Measurements from ENCODE around the gene TMEM63B.

Gene TMEM63B

GRCh38 chr6:44157152-44157521, 29.8 kb downstream of the TMEM63B start:
- Mint-ChIP-seq H3K9me3 (no peaks in the 10 kb centered on the region), H3K27me3 (no peaks in the 10 kb centered on the region), H3K4me1 (ENCODE audit: low read depth) (peaks cover 17% of the 10 kb centered on the region), H3K27ac (no peak overlapping the region), H3K36me3 (ENCODE audit: low read depth) (no peaks in the 10 kb centered on the region), H3K4me3 (no peak overlapping the region)

- Mint-ChIP-seq H3K4me3 (no peak within 1 kb of the TSS), H3K4me1 (ENCODE audit: low read depth) (peaks cover 24% of the 10 kb centered on the region), H3K9me3 (no peaks in the 10 kb centered on the region), H3K27me3 (peaks cover 8% of the 10 kb centered on the region), H3K36me3 (ENCODE audit: low read depth) (no peaks in the 10 kb centered on the region), H3K27ac (peak within 1 kb of the TSS; percentile 40)
These were observed 31.4 kb downstream of the TMEM63B start, which contains the start of gene CAPN11 for GRCh38 chr6:44158770-44159228. CAPN11 (plus strand) TSS chr6:44158820; CDS start chr6:44158849, 29 bp downstream.

- no peak overlapping the region for H3K4me3 Mint-ChIP-seq
- H3K36me3 Mint-ChIP-seq (ENCODE audit: low read depth), result no peaks in the 10 kb centered on the region
- H3K4me1 Mint-ChIP-seq (ENCODE audit: low read depth), result peaks cover 36% of the 10 kb centered on the region
- peaks cover 15% of the 10 kb centered on the region for H3K27me3 Mint-ChIP-seq
- H3K9me3 Mint-ChIP-seq, result no peaks in the 10 kb centered on the region
- H3K27ac Mint-ChIP-seq, result peak overlapping the region; percentile 95
These were observed 34.6 kb downstream of the TMEM63B start for GRCh38 chr6:44161997-44162338.

- Mint-ChIP-seq H3K36me3 (ENCODE audit: low read depth) (no peaks in the 10 kb centered on the region), H3K4me1 (ENCODE audit: low read depth) (peaks cover 36% of the 10 kb centered on the region), H3K27me3 (peaks cover 15% of the 10 kb centered on the region), H3K9me3 (no peaks in the 10 kb centered on the region), H3K27ac (peak overlapping the region; percentile 95), H3K4me3 (no peak overlapping the region)
These were observed 35.7 kb downstream of the TMEM63B start for GRCh38 chr6:44162876-44163625.

- Mint-ChIP-seq H3K27me3 (peaks cover 18% of the 10 kb centered on the region), H3K36me3 (ENCODE audit: low read depth) (no peaks in the 10 kb centered on the region), H3K4me3 (no peak overlapping the region), H3K9me3 (no peaks in the 10 kb centered on the region), H3K4me1 (ENCODE audit: low read depth) (peaks cover 28% of the 10 kb centered on the region), H3K27ac (peak overlapping the region; percentile 28)
These were observed 38.8 kb downstream of the TMEM63B start for GRCh38 chr6:44166116-44166515.

- peaks cover 23% of the 10 kb centered on the region for H3K4me1 Mint-ChIP-seq (ENCODE audit: low read depth)
- H3K4me3 Mint-ChIP-seq, result no peak overlapping the region
- peaks cover 18% of the 10 kb centered on the region for H3K27me3 Mint-ChIP-seq
- peak overlapping the region; percentile 18 for H3K27ac Mint-ChIP-seq
- H3K9me3 Mint-ChIP-seq, result no peaks in the 10 kb centered on the region
- H3K36me3 Mint-ChIP-seq (ENCODE audit: low read depth), result no peaks in the 10 kb centered on the region
These were observed 39.3 kb downstream of the TMEM63B start for GRCh38 chr6:44166591-44167184.

GRCh38 chr6:44167567-44167966, 40.2 kb downstream of the TMEM63B start:
- H3K27ac Mint-ChIP-seq, result no peak overlapping the region
- H3K4me1 Mint-ChIP-seq (ENCODE audit: low read depth), result peaks cover 24% of the 10 kb centered on the region
- no peaks in the 10 kb centered on the region for H3K36me3 Mint-ChIP-seq (ENCODE audit: low read depth)
- H3K4me3 Mint-ChIP-seq, result no peak overlapping the region
- peaks cover 19% of the 10 kb centered on the region for H3K27me3 Mint-ChIP-seq
- H3K9me3 Mint-ChIP-seq, result no peaks in the 10 kb centered on the region

- Mint-ChIP-seq H3K36me3 (ENCODE audit: low read depth) (no peaks in the 10 kb centered on the region), H3K27me3 (peaks cover 13% of the 10 kb centered on the region), H3K4me1 (ENCODE audit: low read depth) (peaks cover 33% of the 10 kb centered on the region), H3K27ac (no peak overlapping the region), H3K4me3 (no peak overlapping the region), H3K9me3 (no peaks in the 10 kb centered on the region)
These were observed 41.8 kb downstream of the TMEM63B start for GRCh38 chr6:44169154-44169553.

GRCh38 chr6:44169886-44170570, 42.7 kb downstream of the TMEM63B start:
- peaks cover 33% of the 10 kb centered on the region for H3K4me1 Mint-ChIP-seq (ENCODE audit: low read depth)
- H3K4me3 Mint-ChIP-seq, result no peak overlapping the region
- no peaks in the 10 kb centered on the region for H3K36me3 Mint-ChIP-seq (ENCODE audit: low read depth)
- H3K27ac Mint-ChIP-seq, result no peak overlapping the region
- H3K27me3 Mint-ChIP-seq, result peaks cover 13% of the 10 kb centered on the region
- no peaks in the 10 kb centered on the region for H3K9me3 Mint-ChIP-seq

GRCh38 chr6:44171899-44172546, 44.7 kb downstream of the TMEM63B start:
- Mint-ChIP-seq H3K4me3 (no peak overlapping the region), H3K27ac (peak overlapping the region; percentile 88), H3K9me3 (no peaks in the 10 kb centered on the region), H3K4me1 (ENCODE audit: low read depth) (peaks cover 31% of the 10 kb centered on the region), H3K27me3 (peaks cover 6% of the 10 kb centered on the region), H3K36me3 (ENCODE audit: low read depth) (no peaks in the 10 kb centered on the region)

GRCh38 chr6:44172731-44173500, 45.6 kb downstream of the TMEM63B start:
- peaks cover 6% of the 10 kb centered on the region for H3K27me3 Mint-ChIP-seq
- no peak overlapping the region for H3K4me3 Mint-ChIP-seq
- H3K9me3 Mint-ChIP-seq, result no peaks in the 10 kb centered on the region
- H3K27ac Mint-ChIP-seq, result peak overlapping the region; percentile 88
- no peaks in the 10 kb centered on the region for H3K36me3 Mint-ChIP-seq (ENCODE audit: low read depth)
- H3K4me1 Mint-ChIP-seq (ENCODE audit: low read depth), result peaks cover 36% of the 10 kb centered on the region

- H3K4me3 Mint-ChIP-seq, result no peak overlapping the region
- no peaks in the 10 kb centered on the region for H3K9me3 Mint-ChIP-seq
These were observed 48.9 kb downstream of the TMEM63B start for GRCh38 chr6:44176130-44176761.

GRCh38 chr6:44176762-44177509, 49.6 kb downstream of the TMEM63B start:
- Mint-ChIP-seq H3K9me3 (no peaks in the 10 kb centered on the region), H3K27me3 (peaks cover 3% of the 10 kb centered on the region), H3K36me3 (ENCODE audit: low read depth) (no peaks in the 10 kb centered on the region), H3K27ac (no peak overlapping the region), H3K4me3 (peak overlapping the region; percentile 48), H3K4me1 (ENCODE audit: low read depth) (peaks cover 34% of the 10 kb centered on the region)

More at GRCh38 chr6:44176130-44176761, 48.9 kb downstream of the TMEM63B start:
- no peaks in the 10 kb centered on the region for H3K36me3 Mint-ChIP-seq (ENCODE audit: low read depth)
- H3K27ac Mint-ChIP-seq, result no peak overlapping the region
- H3K27me3 Mint-ChIP-seq, result peaks cover 3% of the 10 kb centered on the region
- peaks cover 36% of the 10 kb centered on the region for H3K4me1 Mint-ChIP-seq (ENCODE audit: low read depth)

Data from stimulated activated naive CD8-positive, alpha-beta T cell treated with anti-CD3 and anti-CD28 coated beads, Interleukin-15, Interleukin-2, amounts not matched to agents 100 ng/mL and 50 ng/mL, for 24 hours (primary cell).